Hepatocyte (in vitro differentiated cells): ENCODE data around the gene PSMG2. TPM values are rescaled to one million over a fixed set of nuclear protein-coding genes. Genes with fewer than 3 reads are reported as not detected.

ENCODE experiments used
- DNase-seq: peaks from one replicate; pipeline ENCODE4 v3.0.0-alpha.2; 2016; ENCODE audit warnings: low spot score
- H2AFZ ChIP-seq: fragments of 200-600 bp; sonication (generic); 2 replicates; pipeline ENCODE4 v1.6.0; 2016; ENCODE audit warnings: antibody characterized with exemption, mild to moderate bottlenecking
- H3K27ac ChIP-seq: fragments of 200-600 bp; sonication (generic); 2 replicates; pipeline ENCODE4 v1.5.1; 2016; ENCODE audit warnings: mild to moderate bottlenecking
- H3K27me3 ChIP-seq: fragments of 200-600 bp; sonication (generic); 2 replicates; pipeline ENCODE4 v1.6.1; 2016
- H3K36me3 ChIP-seq: fragments of 200-600 bp; sonication (generic); replicated peaks from 2 replicates; pipeline ENCODE4 v1.5.1; 2016; ENCODE audit warnings: low read depth; ENCODE audit not compliant: insufficient read depth
- H3K4me1 ChIP-seq: fragments of 200-600 bp; sonication (generic); 2 replicates; pipeline ENCODE4 v1.5.1; 2016; ENCODE audit warnings: mild to moderate bottlenecking, moderate library complexity; ENCODE audit not compliant: insufficient read depth
- H3K4me2 ChIP-seq: fragments of 200-600 bp; sonication (generic); 2 replicates; pipeline ENCODE4 v1.6.0; 2016
- H3K4me3 ChIP-seq: fragments of 200-600 bp; sonication (generic); 2 replicates; pipeline ENCODE4 v1.5.1; 2016; ENCODE audit warnings: mild to moderate bottlenecking
- H3K79me2 ChIP-seq: fragments of 200-600 bp; sonication (generic); 2 replicates; pipeline ENCODE4 v1.6.0; 2017; ENCODE audit warnings: mild to moderate bottlenecking
- H3K9me2 ChIP-seq: fragments of 200-600 bp; sonication (generic); replicated peaks from 2 replicates; pipeline ENCODE4 v1.6.0; 2017; ENCODE audit warnings: mild to moderate bottlenecking; ENCODE audit not compliant: insufficient read depth
- H3K9me3 ChIP-seq: fragments of 200-600 bp; sonication (generic); 2 replicates; pipeline ENCODE4 v1.5.1; 2016; ENCODE audit warnings: low read depth, mild to moderate bottlenecking
- H4K20me1 ChIP-seq: fragments of 200-600 bp; sonication (generic); 2 replicates; pipeline ENCODE4 v1.6.0; 2016; ENCODE audit warnings: mild to moderate bottlenecking; ENCODE audit not compliant: insufficient read depth, poor library complexity, severe bottlenecking
- EZH2 ChIP-seq: fragments of 200-600 bp; sonication (generic); IDR thresholded peaks from 2 replicates; pipeline ENCODE4 v1.6.1; 2016; ENCODE audit warnings: antibody characterized with exemption, mild to moderate bottlenecking, borderline replicate concordance
- EZH2phosphoT487 ChIP-seq: fragments of 200-600 bp; sonication (generic); IDR thresholded peaks from one replicate; pipeline ENCODE4 v1.6.1; 2018; ENCODE audit warnings: antibody characterized with exemption, mild to moderate bottlenecking, low read depth, moderate library complexity; ENCODE audit not compliant: unreplicated experiment, severe bottlenecking
- WGBS: methylation state at CpG from one replicate; pipeline ENCODE4 v1.1.6; 2016; ENCODE audit warnings: low lambda C conversion rate; ENCODE audit errors: missing lambda C conversion rate; 5-methylcytosine and 5-hydroxymethylcytosine counted together
- polyA plus RNA-seq: library from polyadenylated mRNA; unstranded; fragments of >200 nt; fragmentation: Nextera tagmentation; extraction: Ambion mirVana; gene quantifications from 2 replicates; pipeline ENCODE4 v1.2.1, GENCODE V29; 2016
- total RNA-seq: library from RNA; depleted of rRNA; stranded (reverse); fragments of >200 nt; gene quantifications from 2 replicates; pipeline ENCODE4 v1.2.3, GENCODE V29; 2014
- TF ChIP-seq, protein P1 (sequence below): fragments of 200-600 bp; sonication (generic); IDR thresholded peaks from 2 replicates; pipeline ENCODE4 v1.5.1; 2016; ENCODE audit warnings: antibody characterized with exemption, mild to moderate bottlenecking; ENCODE audit not compliant: poor library complexity

Gene PSMG2
- total and polyA plus RNA-seq, 2 experiments from 2014 or later, result 76.2 to 79.4 TPM

DNA sequence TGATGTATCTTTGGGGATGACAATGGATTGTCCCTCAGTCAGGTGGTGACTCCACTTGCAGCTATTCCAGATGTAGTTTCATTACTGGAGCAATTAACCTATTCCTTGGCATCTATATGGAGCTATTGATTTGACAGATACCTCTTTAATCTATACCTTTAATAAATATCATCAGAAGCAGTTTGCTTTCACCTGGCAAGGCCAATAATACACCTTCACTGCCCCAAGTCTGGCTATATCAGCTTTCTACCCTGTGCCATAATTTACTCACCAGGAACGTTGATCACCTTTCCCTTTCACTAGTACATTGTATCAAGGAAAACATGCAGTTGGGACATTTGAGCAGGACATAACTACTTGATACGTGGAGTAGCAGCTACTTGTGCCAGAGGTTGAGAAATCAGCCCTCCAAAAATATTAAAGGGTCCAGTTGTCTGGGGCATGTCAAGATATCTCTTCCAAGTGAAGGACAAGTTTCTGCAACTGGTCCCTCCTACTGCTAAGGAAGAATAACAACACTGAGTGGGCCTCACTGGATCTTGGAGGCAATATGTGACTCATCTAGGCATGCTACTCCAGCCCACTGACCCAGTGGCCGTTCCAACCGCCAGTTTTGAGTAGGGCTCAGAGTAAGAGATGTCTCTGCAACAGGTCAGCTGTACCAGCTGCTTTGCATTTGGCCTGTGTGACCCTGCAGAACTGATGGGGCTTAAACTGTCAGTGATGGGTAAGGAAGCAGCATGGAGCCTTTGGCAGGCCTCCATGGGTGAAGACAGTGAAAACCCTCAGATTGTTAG, 67.0 kb downstream of the PSMG2 start:
- Histone ChIP-seq H3K27me3 (no peaks in the 10 kb centered on the region), H3K79me2 (no peaks in the 10 kb centered on the region), H3K27ac (no peak overlapping the region), H3K4me1 (no peaks in the 10 kb centered on the region), H3K4me2 (no peak overlapping the region), H2AFZ (no peak overlapping the region), H3K36me3 (no peaks in the 10 kb centered on the region), H3K4me3 (no peak overlapping the region), H4K20me1 (no peaks in the 10 kb centered on the region), H3K9me3 (no peaks in the 10 kb centered on the region), H3K9me2 (no peaks in the 10 kb centered on the region)
- TF ChIP-seq EZH2phosphoT487 (no peak), EZH2 (no peak)
- TF ChIP-seq, protein P1, sequence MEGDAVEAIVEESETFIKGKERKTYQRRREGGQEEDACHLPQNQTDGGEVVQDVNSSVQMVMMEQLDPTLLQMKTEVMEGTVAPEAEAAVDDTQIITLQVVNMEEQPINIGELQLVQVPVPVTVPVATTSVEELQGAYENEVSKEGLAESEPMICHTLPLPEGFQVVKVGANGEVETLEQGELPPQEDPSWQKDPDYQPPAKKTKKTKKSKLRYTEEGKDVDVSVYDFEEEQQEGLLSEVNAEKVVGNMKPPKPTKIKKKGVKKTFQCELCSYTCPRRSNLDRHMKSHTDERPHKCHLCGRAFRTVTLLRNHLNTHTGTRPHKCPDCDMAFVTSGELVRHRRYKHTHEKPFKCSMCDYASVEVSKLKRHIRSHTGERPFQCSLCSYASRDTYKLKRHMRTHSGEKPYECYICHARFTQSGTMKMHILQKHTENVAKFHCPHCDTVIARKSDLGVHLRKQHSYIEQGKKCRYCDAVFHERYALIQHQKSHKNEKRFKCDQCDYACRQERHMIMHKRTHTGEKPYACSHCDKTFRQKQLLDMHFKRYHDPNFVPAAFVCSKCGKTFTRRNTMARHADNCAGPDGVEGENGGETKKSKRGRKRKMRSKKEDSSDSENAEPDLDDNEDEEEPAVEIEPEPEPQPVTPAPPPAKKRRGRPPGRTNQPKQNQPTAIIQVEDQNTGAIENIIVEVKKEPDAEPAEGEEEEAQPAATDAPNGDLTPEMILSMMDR, result no peak
- DNase-seq, result no peak
- 81% methylated on average over 4 of the region's 4 CpGs for WGBS

DNA sequence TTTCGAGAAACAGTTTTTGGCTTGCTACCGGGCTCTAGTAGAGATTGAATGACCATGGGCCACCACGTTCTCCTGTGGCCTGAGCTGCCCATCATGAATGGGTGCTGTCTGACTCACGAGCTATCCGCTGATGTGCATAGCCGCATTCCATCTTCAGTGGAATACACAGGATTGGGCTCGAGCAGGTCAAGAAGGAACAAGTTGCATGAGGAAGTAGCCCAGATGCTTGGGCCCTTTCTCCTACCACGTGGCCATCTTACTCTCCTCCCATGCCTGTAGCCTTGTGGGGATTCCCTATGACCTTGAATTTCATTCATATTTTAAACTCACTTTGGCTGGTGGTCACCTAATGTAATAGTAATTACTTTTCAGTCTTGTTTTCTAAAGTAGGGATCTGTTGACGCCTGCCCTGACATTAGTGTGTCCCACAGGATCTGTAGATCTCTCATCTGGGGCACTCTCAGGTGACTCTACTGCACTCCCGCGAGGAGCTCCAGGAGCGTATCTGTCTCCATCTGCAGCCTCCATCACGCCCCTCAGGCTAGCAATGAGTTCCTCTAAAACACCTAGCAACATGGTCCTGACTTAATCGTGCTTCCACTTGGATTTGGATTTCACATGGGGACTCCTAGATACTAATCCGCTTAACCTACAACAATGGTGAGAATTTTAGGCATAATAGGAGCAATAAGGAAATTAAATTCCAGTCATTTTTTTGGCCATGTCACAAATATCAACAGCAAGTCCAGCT, 67.8 kb downstream of the PSMG2 start:
- Histone ChIP-seq H2AFZ (no peak overlapping the region), H3K27ac (no peak overlapping the region), H3K79me2 (no peaks in the 10 kb centered on the region), H4K20me1 (no peaks in the 10 kb centered on the region), H3K4me3 (no peak overlapping the region), H3K9me3 (no peaks in the 10 kb centered on the region), H3K36me3 (no peaks in the 10 kb centered on the region), H3K4me2 (no peak overlapping the region), H3K9me2 (no peaks in the 10 kb centered on the region), H3K4me1 (no peaks in the 10 kb centered on the region), H3K27me3 (no peaks in the 10 kb centered on the region)
- no peak for DNase-seq
- TF ChIP-seq EZH2phosphoT487 (no peak), EZH2 (no peak)
- TF ChIP-seq, protein P1, result no peak
- WGBS, result 92% methylated on average over 15 of the region's 15 CpGs

DNA sequence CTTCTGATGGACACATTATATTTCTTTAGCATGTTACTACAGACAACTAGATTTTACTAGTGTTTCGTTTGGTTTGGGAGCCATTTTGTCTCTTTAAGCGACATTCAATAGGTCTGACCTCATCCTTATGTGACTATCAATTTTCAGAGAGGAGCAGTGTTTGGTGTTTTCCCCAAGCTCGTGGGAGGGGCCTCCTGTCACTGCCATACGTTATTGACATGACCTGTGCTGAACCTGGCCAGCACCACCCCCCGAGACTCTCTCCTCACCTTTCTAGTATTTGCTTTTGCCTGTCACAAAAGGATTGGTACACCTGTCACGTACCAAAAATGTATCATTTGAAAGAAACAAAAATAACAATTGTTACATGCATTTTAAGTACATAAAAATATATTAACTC, 69.3 kb downstream of the PSMG2 start:
- Histone ChIP-seq H3K79me2 (no peaks in the 10 kb centered on the region), H3K9me3 (no peaks in the 10 kb centered on the region), H4K20me1 (no peaks in the 10 kb centered on the region), H3K4me3 (no peak overlapping the region), H3K4me1 (no peaks in the 10 kb centered on the region), H3K9me2 (no peaks in the 10 kb centered on the region), H3K27ac (no peak overlapping the region), H3K27me3 (no peaks in the 10 kb centered on the region), H2AFZ (no peak overlapping the region), H3K4me2 (no peak overlapping the region), H3K36me3 (no peaks in the 10 kb centered on the region)
- 72% methylated on average over 6 of the region's 6 CpGs for WGBS
- TF ChIP-seq, protein P1, result no peak
- TF ChIP-seq EZH2phosphoT487 (no peak), EZH2 (no peak)
- no peak for DNase-seq
